ENCODE data around the gene PEAK1.

DNA sequence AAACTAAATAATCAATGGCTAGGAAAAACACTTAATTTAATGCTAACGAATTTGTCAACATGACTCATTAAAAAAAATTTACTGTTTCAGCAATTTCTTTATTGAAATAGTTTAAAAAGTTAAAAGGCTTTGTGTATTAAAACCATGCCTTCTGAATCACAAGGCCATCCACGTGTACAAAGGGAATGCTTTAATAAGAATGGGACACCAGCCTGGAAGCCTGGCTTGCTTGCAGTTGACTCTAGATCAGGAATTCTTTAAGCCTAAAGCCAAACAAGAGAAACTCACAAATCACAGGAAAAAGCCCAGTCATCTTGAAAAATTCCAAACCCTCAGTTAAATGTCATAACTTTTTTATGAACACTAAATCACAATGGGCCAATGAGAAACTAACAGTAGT is 137.6 kb downstream of the PEAK1 start:
- TF ChIP-seq, protein P1, sequence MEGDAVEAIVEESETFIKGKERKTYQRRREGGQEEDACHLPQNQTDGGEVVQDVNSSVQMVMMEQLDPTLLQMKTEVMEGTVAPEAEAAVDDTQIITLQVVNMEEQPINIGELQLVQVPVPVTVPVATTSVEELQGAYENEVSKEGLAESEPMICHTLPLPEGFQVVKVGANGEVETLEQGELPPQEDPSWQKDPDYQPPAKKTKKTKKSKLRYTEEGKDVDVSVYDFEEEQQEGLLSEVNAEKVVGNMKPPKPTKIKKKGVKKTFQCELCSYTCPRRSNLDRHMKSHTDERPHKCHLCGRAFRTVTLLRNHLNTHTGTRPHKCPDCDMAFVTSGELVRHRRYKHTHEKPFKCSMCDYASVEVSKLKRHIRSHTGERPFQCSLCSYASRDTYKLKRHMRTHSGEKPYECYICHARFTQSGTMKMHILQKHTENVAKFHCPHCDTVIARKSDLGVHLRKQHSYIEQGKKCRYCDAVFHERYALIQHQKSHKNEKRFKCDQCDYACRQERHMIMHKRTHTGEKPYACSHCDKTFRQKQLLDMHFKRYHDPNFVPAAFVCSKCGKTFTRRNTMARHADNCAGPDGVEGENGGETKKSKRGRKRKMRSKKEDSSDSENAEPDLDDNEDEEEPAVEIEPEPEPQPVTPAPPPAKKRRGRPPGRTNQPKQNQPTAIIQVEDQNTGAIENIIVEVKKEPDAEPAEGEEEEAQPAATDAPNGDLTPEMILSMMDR (IDR thresholded peaks at IDR 0.05), result no peak
- TF ChIP-seq POLR2A (IDR thresholded peaks at IDR 0.05), result no peak
